GM19025 (cell line): ENCODE measurements around the gene BFSP2.

Experiments used
- ATAC-seq: cut with Tn5 transposase; IDR thresholded peaks from one replicate; pipeline ENCODE4 v1.9.1; 2021; ENCODE audit warnings: mild to moderate bottlenecking, low read depth, moderate library complexity; ENCODE audit not compliant: unreplicated experiment

The BFSP2 gene

DNA sequence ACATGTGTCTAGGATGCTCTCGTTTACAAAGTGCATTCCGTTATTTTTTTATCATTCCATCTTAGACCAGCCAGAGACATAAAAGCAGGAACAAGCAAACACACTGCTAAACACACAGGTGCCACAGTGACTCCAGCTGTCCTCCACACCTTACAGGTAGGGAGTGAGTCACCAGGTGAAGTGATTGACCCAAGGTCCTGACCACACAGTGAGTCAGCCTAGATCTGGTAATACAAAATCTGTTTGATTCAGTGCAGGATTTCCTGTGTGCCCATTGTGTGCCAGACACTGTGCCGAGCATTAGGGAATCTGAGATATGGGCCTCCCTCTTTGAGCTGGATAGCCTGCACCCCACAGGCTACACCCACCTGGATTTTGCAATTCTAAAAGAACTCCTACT lies 16.7 kb upstream of the BFSP2 start:
- ATAC-seq, result no peak

DNA sequence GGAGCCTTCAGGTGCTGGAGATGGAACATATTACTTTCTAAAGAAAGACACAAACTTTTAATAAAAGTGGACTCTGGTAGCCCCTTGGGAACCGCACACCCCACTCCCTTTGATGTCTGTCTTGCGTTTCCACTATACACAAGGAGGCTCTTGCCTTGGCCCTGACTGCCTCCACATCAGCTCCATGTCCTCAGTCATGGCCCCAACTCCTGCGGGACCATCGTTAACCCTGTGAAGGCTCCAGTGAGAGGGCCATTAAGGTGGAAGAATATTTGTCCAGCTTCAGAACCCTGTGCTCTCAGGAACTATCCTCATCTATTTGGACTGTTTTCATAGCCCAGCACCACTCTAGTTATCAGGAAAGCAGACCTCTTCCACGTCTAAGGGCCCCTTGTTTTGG lies 16.1 kb upstream of the BFSP2 start:
- ATAC-seq, result no peak

GRCh38 chr3:133384331-133385027 lies 15.4 kb upstream of the BFSP2 start:
- ATAC-seq, result peak; percentile 70

- no peak for ATAC-seq
Measured at GRCh38 chr3:133386876-133387275, 13.0 kb upstream of the BFSP2 start.

- no peak for ATAC-seq
Measured at GRCh38 chr3:133387341-133387740, 12.5 kb upstream of the BFSP2 start.

DNA sequence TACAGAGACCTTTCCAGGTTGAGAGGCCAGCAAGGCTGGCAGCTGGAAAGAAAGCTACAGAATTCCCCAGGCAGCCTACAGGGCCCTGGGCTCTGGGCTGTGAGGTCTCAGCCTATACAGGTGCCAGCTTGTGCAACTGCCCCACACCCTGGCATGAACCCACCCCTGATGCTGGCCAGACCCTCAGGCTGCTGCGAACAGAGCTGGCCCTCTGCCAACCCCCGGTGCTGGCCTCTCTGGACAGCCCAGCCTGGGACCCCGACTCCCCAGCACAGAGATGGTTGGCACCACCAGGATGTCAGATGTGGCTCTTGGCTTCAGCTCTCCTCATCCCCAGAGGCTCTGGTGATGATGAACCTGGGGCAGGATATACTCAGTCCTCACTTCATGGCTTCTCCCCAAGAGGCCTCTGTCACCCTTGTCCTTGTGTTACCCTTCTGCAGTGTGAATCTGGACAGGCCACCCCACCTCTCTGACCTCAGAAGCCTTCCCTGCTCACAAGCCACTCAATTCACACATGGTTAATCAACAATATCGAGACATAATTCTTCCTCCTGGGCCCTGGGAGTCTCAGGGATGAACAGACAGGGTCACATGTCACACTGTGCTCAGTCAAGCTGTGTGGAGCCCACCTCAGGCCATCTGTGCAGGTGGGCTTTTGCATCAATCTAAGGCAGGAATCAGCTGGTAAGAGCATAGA lies 11.0 kb upstream of the BFSP2 start:
- no peak for ATAC-seq

DNA sequence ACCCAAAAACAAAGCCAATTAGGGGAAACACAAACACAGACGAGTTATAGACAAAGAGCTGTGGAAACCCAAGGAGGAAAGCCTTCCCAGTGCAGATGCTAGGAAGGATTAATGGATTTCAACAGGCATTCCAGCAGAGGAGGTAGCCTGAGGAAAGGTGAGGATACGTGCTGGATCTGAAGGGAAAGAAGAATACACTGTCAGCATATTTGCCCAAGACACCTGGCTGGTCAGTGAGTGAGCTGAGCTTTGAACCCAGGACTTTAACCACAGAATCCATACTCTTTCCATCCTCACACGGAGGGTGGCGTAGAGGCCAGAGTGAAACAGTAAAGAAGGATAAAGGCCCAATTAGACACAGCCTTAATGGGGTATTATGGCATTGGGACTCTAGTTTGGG lies 9.1 kb upstream of the BFSP2 start:
- no peak for ATAC-seq

DNA sequence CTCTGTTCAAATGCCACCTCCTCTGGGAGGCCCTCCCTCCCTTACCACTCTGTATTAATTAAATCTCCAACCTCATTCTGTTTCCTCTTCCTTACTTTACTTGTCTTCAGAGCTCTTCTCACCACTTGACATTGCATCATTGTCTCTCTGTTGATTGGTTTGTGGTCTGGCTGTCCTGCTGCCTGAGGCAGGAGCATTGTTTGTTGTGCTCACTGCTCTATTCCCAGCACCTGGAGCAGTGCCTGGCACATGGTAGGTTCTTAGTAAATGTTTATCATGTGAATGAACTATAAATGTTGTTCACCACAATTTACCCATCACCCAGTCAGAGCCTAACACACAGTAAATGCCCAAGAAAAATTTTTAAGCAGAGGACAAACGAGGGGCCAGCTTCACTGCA lies 6.7 kb upstream of the BFSP2 start:
- no peak for ATAC-seq

GRCh38 chr3:133393691-133394474 lies 6.0 kb upstream of the BFSP2 start:
- ATAC-seq, result no peak

GRCh38 chr3:133394561-133395311 lies 5.1 kb upstream of the BFSP2 start:
- no peak for ATAC-seq

DNA sequence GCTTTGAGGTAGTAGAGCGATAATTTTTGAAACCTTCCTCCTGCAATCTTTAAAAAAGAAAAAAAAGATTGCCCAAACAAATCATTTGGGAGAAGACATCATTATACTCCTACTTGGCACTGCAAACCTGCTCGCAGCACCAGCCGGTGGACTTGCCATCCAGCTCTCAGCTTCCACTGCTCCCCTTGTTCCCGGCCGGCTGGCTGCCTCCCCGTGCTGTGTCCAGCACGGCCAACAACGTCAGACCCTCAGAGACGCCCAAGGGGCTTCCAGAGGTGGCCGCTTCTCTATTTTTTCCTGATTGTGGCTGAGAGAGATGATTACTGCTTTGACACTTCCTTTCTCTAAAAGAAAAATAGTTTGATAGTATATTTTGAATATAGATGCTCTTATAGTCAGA lies 3.0 kb upstream of the BFSP2 start:
- ATAC-seq, result no peak

GRCh38 chr3:133401374-133402135 lies 1.7 kb downstream of the BFSP2 start:
- no peak for ATAC-seq

DNA sequence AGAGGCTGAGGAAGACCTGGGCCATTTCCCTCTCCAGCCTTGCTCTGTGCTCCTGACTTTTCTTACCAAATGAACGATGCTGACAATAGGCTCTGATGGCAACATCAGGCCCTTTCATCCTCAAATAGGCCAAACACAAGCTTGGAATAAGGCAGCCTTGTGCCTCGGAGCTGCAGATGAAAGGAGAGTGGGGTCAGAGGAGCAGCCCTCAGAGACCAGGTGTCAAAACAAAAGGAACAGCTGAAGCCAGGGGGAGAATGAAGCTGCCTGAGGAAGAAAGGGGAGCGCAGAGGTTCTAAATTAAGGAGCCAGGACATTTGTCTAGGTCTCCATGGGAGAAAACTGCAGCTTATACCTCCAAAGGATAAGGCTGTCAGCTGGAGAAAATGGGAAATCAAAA lies 5.1 kb downstream of the BFSP2 start:
- no peak for ATAC-seq

DNA sequence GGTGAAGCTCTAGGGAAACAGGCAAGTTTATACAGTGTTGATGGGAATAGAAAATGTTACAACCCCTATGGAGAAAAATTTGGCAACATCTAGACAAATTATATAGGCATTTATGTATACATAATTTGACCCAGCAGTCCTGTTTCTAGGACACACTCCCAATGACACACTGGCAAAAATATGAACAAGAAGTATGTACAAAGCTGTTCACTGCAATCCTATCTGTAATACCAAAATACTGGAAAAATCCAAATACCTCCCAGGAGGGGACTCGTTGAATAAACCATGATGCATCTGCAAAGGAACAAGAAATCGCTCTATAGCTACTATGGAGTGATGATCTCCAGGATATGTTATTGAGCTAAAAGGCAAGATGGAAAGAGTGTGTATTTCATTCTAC lies 8.5 kb downstream of the BFSP2 start:
- no peak for ATAC-seq

GRCh38 chr3:133408961-133409360 lies 9.1 kb downstream of the BFSP2 start:
- ATAC-seq, result no peak

- no peak for ATAC-seq
Measured at GRCh38 chr3:133410191-133410892, 10.5 kb downstream of the BFSP2 start.

GRCh38 chr3:133412183-133413132 lies 12.6 kb downstream of the BFSP2 start:
- ATAC-seq, result no peak
